Measurements from ENCODE around the gene PDE8A.

The PDE8A gene

DNA sequence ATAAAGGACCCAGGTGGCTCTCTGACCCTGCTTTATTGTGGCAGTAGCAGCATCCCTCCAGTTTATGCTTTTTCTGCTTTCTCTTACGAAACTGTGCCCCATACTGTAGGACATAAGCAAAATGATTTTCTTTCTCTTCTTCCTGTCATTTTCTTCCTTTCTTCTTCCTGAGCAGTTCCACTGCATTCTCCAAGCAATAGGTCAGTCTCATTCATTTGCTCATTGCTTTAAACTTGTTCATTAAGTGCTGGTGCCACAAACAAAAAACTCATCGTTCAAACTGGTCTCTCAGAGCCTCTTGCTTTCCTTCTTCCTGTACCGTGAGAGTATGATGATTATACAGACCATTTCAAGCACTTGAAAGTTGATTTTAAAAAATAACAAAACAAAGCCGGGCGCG lies 66.8 kb downstream of the PDE8A start:
- DNase-seq (ENCODE audit: low spot score) = no peak

GRCh38 chr15:85049805-85050204 lies 68.1 kb downstream of the PDE8A start:
- DNase-seq (ENCODE audit: low spot score) = no peak
- TF ChIP-seq CTCF (IDR thresholded peaks at IDR 0.05; ENCODE audit: extremely low read depth, missing control alignments) = no peak

More for the DNA sequence above, 66.8 kb downstream of the PDE8A start:
- TF ChIP-seq CTCF (IDR thresholded peaks at IDR 0.05; ENCODE audit: extremely low read depth, missing control alignments) = no peak

- TF ChIP-seq CTCF (IDR thresholded peaks at IDR 0.05; ENCODE audit: extremely low read depth, missing control alignments) = no peak
- DNase-seq (ENCODE audit: low spot score) = no peak
These were observed 78.1 kb downstream of the PDE8A start for GRCh38 chr15:85059734-85060133.

DNA sequence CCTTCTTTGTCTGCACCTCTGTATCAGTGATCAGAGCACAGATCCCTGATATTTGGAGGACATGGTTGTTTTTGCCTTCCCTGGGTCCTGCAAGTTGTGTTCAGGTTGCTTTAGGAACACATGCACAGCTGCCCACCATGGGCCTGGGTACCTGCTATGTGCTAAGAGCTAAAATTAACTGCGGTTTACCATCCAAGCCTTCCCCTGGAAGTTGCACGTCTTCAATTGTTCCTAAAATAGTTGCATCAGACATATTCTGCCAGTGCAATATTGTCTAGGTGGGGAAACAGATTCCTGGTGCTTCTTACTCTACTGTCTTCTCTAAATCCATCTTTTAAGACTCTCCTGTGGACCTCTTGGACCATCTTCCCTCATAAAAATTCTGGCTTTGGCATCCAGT lies 80.9 kb downstream of the PDE8A start:
- no peak for DNase-seq (ENCODE audit: low spot score)
- TF ChIP-seq CTCF (IDR thresholded peaks at IDR 0.05; ENCODE audit: extremely low read depth, missing control alignments) = no peak

- TF ChIP-seq CTCF (IDR thresholded peaks at IDR 0.05; ENCODE audit: extremely low read depth, missing control alignments) = no peak
- DNase-seq (ENCODE audit: low spot score) = no peak
These were observed 81.4 kb downstream of the PDE8A start for GRCh38 chr15:85063088-85063487.

DNA sequence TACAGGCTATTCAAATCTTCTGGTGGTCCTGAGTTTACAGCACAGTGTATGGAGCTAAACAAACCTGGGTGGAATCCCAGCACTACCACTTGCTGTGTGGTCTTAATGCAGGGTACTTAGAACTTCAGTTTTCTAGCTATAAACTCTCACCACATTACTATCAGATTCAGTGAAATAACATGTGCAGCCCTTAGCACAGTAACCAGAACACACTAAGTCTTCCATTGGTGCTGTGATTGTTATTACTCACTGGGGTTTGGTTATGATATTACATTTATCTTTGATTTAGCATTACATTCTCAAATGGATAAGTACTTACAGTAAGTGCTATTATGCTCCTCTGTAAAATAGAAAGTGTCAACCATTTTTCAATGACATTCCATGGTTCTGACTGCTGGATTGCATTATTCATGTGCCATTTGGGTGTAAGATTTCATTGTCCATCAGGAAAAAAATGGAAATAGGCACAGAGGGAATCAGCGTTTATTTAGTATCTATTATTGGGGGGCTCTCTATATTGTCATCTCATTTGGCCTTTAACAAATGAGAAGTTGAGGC lies 81.9 kb downstream of the PDE8A start:
- DNase-seq (ENCODE audit: low spot score) = no peak
- TF ChIP-seq CTCF (IDR thresholded peaks at IDR 0.05; ENCODE audit: extremely low read depth, missing control alignments) = no peak

DNA sequence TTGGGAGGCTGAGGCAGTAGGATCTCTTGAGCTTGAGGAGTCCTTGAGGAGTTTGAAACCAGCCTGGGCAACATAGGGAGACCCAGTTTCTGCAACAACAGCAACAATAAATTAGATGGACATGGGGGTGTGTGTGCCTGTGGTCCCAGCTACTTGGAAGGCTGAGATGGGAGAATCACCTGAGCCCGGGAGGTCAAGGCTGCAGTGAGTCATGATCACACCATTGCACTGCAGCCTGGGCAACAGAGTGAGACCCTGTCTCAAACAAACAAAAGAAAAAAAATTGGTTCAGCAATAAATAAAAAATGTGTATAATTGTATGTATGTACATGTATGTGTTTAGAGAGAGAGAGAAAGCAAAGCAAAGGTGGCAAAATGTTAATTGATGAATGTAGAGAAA lies 83.1 kb downstream of the PDE8A start:
- TF ChIP-seq CTCF (IDR thresholded peaks at IDR 0.05; ENCODE audit: extremely low read depth, missing control alignments) = no peak

More for the DNA sequence above, 83.1 kb downstream of the PDE8A start:
- no peak for DNase-seq (ENCODE audit: low spot score)

Measured in GM20000 (cell line).